ENCODE measurements around the gene WDR83. TPM values are rescaled to one million over a fixed set of nuclear protein-coding genes. Genes with fewer than 3 reads are reported as not detected.

The WDR83 gene
- total RNA-seq, 1 donor from 2014 or later, result 10.9 TPM

DNA sequence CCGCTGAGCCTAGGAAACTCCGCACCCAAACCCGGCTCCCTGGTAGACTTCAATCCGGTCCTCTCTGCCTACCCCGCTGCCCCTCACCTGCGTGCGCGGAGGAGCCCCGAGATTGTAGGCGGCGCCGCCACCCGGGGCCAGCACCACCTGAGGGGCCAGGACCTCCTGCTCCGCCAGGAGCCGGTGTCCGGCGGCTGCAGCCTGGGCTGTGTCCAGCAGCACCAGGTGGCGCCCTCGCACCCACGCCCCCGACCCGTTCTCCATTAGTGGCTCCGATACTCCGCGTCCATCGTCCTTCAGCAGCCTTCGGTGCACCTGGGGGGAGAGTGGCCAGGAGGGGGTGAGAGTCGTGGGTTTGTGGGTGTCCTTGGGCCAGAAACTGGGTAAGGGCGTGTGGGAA, 18.5 kb upstream of the WDR83 start:
- H3K4me1 ChIP-seq, result peaks cover 6% of the 10 kb centered on the region
- H3K4me3 ChIP-seq, result peak overlapping the region; percentile 32
- H3K9me3 ChIP-seq, result no peaks in the 10 kb centered on the region
- intact Hi-C loops (cut with DNase I), result no loop called here
- TF ChIP-seq, protein P1, sequence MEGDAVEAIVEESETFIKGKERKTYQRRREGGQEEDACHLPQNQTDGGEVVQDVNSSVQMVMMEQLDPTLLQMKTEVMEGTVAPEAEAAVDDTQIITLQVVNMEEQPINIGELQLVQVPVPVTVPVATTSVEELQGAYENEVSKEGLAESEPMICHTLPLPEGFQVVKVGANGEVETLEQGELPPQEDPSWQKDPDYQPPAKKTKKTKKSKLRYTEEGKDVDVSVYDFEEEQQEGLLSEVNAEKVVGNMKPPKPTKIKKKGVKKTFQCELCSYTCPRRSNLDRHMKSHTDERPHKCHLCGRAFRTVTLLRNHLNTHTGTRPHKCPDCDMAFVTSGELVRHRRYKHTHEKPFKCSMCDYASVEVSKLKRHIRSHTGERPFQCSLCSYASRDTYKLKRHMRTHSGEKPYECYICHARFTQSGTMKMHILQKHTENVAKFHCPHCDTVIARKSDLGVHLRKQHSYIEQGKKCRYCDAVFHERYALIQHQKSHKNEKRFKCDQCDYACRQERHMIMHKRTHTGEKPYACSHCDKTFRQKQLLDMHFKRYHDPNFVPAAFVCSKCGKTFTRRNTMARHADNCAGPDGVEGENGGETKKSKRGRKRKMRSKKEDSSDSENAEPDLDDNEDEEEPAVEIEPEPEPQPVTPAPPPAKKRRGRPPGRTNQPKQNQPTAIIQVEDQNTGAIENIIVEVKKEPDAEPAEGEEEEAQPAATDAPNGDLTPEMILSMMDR (IDR thresholded peaks at IDR 0.05), result peak; percentile 26
- DNase-seq, result no peak
- peaks cover 10% of the 10 kb centered on the region for H3K36me3 ChIP-seq
- ATAC-seq, result peak; percentile 46
- no peaks in the 10 kb centered on the region for H3K27me3 ChIP-seq
- no peak overlapping the region for H3K27ac ChIP-seq

DNA sequence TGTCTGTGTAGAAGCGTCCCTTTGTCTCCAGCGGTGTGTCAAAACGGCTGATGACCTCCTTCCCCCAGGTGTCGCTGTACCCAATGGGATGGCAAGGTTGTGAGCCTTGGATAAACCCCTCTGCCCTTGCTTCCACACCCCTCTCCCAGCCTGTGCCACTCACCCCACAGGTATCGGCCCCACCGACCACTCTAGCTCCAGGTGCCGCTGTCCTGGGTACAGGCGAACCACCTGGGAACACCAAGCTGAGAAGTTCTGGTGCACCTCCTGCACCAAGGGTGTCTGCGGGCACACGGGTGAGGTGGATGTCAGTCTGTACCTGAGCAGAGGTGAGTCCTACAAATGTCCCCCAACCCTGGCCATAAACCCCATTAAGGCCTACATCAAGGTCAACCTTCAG, 16.7 kb upstream of the WDR83 start:
- H3K4me3 ChIP-seq, result no peak overlapping the region
- H3K36me3 ChIP-seq, result peaks cover 23% of the 10 kb centered on the region
- no peak for DNase-seq
- H3K27me3 ChIP-seq, result no peaks in the 10 kb centered on the region
- intact Hi-C loops (cut with DNase I), result no loop called here
- TF ChIP-seq, protein P1 (IDR thresholded peaks at IDR 0.05), result no peak
- no peak for ATAC-seq
- H3K27ac ChIP-seq, result no peak overlapping the region
- H3K4me1 ChIP-seq, result peaks cover 6% of the 10 kb centered on the region
- no peaks in the 10 kb centered on the region for H3K9me3 ChIP-seq

GRCh38 chr19:12652219-12652618, 14.4 kb upstream of the WDR83 start:
- TF ChIP-seq, protein P1 (IDR thresholded peaks at IDR 0.05), result no peak
- H3K9me3 ChIP-seq, result no peaks in the 10 kb centered on the region
- H3K4me1 ChIP-seq, result peaks cover 6% of the 10 kb centered on the region
- no peak overlapping the region for H3K4me3 ChIP-seq
- H3K27ac ChIP-seq, result no peak overlapping the region
- peaks cover 43% of the 10 kb centered on the region for H3K36me3 ChIP-seq
- ATAC-seq, result no peak
- no peaks in the 10 kb centered on the region for H3K27me3 ChIP-seq
- intact Hi-C loops (cut with DNase I), result no loop called here
- no peak for DNase-seq

DNA sequence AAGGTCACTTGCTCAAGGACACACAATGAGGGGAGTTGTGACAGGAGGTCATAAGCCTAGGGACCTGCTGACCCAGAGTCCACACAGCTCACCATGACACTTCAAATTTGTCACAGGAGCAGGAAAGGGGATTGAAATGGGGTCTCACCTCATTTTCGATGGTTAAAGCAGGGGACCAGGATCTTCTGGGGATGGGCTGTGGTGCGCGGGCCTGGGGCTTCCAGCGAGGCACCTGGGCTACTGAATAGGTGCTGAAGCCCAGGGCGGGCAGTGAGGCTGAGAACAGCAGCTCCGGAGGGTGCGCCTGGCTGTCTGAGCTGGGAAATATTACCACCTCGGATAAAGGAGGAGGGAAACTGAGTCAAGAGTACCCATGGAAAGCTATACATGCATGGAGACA, 11.1 kb upstream of the WDR83 start:
- Histone ChIP-seq H3K4me1 (no peaks in the 10 kb centered on the region), H3K9me3 (no peaks in the 10 kb centered on the region), H3K36me3 (peaks cover 70% of the 10 kb centered on the region), H3K4me3 (no peak overlapping the region), H3K27ac (no peak overlapping the region), H3K27me3 (no peaks in the 10 kb centered on the region)
- DNase-seq (no peak), ATAC-seq (no peak)
- TF ChIP-seq, protein P1 (IDR thresholded peaks at IDR 0.05), result no peak
- intact Hi-C loops (cut with DNase I), result no loop called here

DNA sequence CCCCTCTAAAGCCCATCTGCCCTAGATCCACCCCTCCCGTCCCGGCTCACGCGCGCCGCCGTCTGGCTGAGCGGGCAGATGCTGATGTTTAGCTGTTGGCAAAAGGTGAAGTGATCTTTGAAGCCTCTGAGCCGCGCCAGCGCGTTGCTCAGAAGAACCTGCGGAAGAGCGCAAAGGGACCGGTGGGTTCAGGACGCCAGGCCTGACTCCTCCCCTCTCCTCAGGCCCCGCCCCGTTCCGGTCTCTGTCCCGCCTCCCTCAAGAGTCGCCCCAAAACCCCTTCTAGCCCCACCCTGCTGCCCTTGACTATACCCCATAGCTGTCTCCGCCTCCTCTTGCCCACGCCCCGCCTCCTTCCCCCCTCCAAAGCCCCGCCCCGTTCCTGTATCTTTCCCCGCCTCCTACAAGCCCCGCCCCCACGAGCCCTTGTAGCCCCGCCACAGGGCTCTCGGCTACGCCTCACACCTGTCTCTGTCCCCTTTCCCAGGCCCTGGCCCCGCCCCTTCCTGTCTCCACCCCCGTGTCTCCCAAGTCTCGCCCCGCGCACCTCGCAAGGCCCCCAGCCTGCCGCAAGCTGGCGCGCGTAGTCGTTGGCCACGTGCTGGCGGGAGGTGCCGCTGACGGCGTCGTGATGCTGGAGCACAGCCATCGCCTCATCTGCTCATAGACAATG, 9.6 kb upstream of the WDR83 start:
- Histone ChIP-seq H3K27ac (no peak overlapping the region), H3K27me3 (no peaks in the 10 kb centered on the region), H3K4me1 (no peaks in the 10 kb centered on the region), H3K4me3 (no peak overlapping the region), H3K36me3 (peaks cover 76% of the 10 kb centered on the region), H3K9me3 (no peaks in the 10 kb centered on the region)
- intact Hi-C loops (cut with DNase I), result no loop called here
- DNase-seq (no peak), ATAC-seq (peak; percentile 48)
- TF ChIP-seq, protein P1 (IDR thresholded peaks at IDR 0.05), result no peak

- intact Hi-C loops (cut with DNase I), result no loop called here
- TF ChIP-seq, protein P1 (IDR thresholded peaks at IDR 0.05), result no peak
- Histone ChIP-seq H3K4me1 (no peaks in the 10 kb centered on the region), H3K4me3 (no peak overlapping the region), H3K27ac (no peak overlapping the region), H3K27me3 (no peaks in the 10 kb centered on the region), H3K36me3 (peaks cover 85% of the 10 kb centered on the region), H3K9me3 (no peaks in the 10 kb centered on the region)
- DNase-seq (no peak), ATAC-seq (no peak)
Measured at GRCh38 chr19:12657966-12658365, 8.6 kb upstream of the WDR83 start.

Data from upper lobe of right lung (tissue), 1 donor.